Stimulated activated CD8-positive, alpha-beta memory T cell treated with anti-CD3 and anti-CD28 coated beads, Interleukin-4, amount 100 ng/mL, for 1 hour (primary cell): ENCODE measurements around the gene BACE1.

Source experiments
- DNase-seq, 2 donors: peaks; one replicate each; pipeline ENCODE4 v3.0.0-alpha.2; 2020; ENCODE audit warnings: low read depth in 2 of 2, low spot score in 1 of 2

Gene BACE1

DNA sequence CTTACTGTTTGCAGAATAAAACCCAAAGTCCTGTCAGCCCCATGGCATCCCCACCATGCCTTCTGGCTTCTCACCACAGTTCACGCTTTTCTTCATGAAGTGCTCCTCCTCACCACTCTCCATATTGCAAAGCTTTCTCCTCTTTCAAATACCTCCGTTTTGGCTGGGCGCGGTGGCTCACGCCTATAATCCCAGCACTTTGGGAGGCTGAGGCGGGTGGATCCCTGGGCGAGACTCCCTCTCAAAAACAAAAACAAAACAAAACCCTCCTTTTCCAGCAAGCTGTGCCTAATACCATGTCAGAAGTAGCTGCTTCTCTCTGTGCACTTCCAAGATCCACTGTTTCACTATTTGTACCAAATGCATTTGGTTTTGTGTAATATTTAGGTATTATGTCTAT is 6.7 kb downstream of the BACE1 start:
- no peak for DNase-seq

GRCh38 chr11:117305145-117305544 is 10.9 kb downstream of the BACE1 start:
- no peak for DNase-seq

GRCh38 chr11:117303646-117304315 is 12.3 kb downstream of the BACE1 start:
- DNase-seq = no peak

DNA sequence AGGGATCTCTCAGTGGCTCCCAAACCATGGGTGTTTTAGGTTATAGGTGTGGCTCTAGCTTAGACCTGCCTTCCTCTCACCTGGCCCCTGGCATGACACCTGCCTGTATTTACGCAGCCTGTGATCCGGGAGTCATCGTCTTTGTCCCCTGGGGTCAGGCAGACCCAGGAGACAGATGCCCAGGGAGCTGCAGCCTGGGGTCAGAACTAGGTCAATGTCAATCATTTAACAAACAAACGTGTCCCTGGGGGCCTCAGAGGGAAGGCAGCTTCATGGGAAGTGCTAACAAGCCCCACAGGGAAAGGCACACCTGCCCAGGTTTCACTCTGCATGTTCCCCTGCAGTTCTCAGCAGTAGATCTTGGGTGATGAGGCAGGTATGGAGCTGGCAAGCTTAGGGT is 13.0 kb downstream of the BACE1 start:
- no peak for DNase-seq

DNA sequence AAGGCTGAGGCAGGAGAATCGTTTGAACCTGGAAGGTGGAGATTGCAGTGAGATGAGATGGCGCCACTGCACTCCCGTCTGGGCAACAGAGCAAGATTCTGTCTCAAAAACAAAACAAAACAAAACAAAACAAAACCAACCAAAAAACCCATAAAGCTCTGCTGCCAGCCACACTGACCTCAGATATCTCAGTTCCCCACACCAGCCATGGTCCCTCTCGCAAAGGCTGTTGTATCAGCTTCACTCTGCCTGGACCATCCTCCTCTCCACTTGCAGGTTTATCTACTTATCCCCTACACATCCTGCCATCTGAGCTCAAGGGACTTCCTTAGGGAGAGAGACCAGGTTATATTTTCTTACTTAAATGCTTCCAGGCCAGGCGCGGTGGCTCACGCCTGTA is 13.8 kb downstream of the BACE1 start:
- no peak for DNase-seq

- DNase-seq = no peak
Measured at GRCh38 chr11:117300773-117301172, 15.3 kb downstream of the BACE1 start.

GRCh38 chr11:117300283-117300663 is 15.8 kb downstream of the BACE1 start:
- DNase-seq = no peak

- no peak for DNase-seq
Measured at GRCh38 chr11:117299351-117300282, 16.4 kb downstream of the BACE1 start.

- no peak for DNase-seq
Measured at GRCh38 chr11:117298195-117298594, 17.9 kb downstream of the BACE1 start.

GRCh38 chr11:117296881-117297280 is 19.2 kb downstream of the BACE1 start:
- DNase-seq = no peak

DNA sequence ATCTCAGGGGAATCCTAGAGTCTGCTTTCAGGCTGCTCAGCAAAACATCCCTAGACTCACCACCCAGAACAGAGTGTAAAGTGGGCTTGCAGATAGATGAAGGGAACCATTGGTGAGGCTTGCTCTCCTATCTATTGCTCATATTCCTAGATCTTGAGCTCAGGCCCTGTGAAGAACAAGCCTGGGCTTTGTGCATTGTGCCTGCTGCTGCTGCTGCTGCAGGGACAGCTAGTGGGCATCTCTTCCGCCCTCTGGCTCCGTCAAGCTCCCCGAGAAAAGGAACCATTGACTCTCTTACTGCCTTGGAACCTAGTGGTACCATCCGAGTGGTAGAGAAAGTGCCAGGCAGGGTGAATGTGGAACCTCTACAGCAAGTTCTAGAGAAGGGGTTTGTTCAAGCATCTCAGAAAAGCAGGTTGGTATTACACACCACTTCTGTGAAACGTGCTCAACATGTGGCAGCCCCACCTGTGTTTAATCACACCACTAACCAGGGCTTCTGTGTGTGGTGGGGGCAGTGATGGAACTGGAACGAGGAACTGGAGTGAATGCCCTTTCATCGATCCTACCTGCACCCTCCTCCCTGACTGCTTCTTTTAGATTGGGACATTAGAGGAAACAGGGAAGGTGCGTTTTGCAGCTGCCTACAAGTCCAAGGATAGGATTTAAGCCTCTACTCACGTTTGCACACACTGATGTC is 20.5 kb downstream of the BACE1 start:
- DNase-seq = no peak

DNA sequence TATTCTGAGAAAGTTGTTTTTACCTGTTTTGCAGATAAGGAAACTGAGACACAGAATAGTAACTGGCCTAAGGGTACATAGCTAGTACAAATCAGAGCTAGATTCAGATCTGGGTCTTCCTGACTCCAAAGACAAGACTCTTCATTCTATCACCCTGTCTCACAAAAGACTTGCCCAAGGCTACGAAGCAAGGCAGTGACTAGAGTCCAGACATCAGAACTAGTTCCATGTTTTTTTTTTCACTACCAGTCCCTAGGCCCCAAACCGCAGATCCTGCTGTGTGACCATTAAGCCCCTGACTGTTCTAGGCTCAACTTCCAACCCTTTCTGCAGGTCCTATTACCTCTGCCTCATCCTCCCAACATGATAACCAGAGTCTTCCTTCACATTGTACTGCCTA is 23.4 kb downstream of the BACE1 start:
- DNase-seq = no peak

DNA sequence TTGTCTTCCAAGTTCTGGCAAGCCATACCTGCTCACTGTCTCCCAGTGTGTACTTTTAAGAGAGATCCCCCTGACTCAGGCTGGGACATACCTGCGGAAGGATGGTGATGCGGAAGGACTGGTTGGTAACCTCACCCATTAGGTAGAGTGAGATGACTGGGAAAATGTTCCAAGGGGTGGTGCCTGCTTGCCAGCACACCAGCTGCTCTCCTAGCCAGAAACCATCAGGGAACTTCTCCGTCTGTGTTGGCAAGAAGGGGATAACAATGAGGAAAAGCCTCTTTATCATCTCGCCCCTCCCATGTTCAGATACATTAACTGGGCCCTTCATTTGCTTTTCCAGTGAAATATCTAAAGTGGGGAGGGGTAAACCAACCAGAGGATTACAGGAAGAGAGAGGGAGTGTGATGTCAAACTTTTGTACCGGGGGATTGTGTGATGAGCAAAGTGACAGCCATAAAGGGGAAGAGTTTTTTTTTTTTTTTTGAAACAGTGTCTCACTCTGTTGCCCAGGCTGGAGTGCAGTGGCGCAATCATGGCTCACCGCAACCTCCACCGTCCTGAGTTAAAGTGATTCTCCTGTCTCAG is 25.2 kb downstream of the BACE1 start, which contains the start of gene BACE1-AS:
TSS of gene BACE1-AS (plus strand) at position 538 of the 588 bp plus-strand sequence.
- no peak for DNase-seq

DNA sequence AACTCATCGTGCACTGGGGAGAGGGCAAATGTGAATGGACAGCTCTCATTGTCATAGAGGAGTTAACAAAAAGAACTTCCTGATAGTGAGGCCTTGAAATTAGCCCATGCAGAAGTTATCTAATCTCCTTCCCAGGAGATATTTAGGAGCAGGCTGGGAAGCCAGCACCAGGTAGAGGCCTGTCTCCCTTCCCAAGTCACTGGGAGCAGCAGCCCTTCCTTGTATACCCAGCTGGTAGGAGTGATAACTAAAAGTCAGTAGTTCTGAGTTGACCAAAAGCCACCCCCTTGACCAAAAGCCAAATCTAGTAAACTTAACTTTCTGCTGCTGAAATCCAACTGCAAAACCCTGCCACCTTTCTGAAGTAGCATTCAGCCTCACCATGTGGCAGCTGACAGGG is 26.3 kb downstream of the BACE1 start:
- DNase-seq = no peak

- no peak for DNase-seq
Measured at GRCh38 chr11:117287668-117288067, 28.4 kb downstream of the BACE1 start.

DNA sequence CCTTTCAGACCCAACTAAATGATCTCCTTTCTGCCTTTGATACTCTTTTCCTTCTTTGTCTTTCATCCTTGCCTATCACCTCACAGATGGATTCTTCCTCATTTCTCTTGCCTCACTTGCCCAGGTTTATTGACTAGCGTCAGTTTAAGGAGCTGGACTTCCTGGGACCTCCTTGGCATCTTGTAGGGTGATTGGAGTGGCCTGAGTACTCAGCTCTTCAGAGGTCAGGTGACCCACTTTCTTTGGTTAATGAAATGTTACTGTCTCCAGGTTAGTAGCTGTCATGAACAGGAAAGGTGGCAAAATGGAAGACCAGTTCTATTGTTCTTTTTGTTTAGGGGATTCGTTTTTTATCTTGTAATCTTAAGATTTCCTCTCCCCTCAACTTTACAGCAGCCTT is 29.5 kb downstream of the BACE1 start:
- DNase-seq = no peak

- DNase-seq = no peak
Measured at GRCh38 chr11:117284053-117284452, 32.0 kb downstream of the BACE1 start.

- no peak for DNase-seq
Measured at GRCh38 chr11:117282956-117283355, 33.1 kb downstream of the BACE1 start.

GRCh38 chr11:117281869-117282268 is 34.2 kb downstream of the BACE1 start:
- DNase-seq = no peak

DNA sequence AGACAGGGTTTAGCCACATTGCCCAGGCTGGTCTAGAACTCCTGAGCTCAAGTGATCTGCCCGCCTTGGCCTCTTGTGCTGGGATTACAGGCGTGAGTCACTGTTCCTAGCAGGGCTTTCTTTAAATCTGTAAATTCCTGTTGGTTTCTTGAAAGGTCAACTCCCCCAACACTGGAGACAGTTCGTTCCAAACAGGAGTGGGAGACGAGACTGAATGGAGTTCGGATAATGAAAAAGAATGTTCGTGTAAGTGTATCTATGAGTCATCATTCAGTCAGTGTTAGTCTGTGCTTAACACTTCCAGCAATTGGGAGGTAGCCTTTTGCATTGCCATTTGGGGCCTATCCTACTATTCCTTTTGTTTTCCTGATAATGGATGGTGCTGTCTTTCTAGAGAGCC is 34.9 kb downstream of the BACE1 start:
- no peak for DNase-seq

DNA sequence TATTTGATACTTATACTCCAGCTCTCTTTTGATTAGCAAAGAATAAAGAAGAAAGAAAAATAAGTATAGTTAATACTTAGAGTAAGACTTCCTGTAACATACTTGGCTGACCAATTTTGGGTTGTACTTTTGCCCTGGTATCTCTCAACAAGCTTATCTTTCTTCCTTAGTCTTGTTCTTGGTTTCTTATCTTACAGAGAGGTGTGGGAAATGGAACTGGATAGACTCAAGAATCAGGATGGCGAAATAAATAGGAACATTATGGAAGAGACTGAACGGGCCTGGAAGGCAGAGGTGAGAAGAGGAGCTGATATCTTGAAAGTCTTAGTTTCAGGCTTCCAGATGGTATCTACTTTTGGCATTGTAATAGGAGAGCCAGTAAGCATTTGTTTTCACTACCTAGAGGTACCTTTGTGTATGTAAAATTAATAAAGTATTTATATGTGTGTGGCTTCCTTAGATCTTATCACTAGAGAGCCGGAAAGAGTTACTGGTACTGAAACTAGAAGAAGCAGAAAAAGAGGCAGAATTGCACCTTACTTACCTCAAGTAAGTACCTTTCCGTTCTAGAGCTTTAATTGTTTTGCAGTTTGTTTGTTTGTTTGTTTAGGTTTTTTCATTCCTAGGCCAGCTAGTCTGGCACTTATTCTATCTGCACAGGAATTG is 36.2 kb downstream of the BACE1 start:
- DNase-seq = no peak
